Left renal pelvis (tissue), 4 donors: ENCODE measurements around the gene AIFM2. TPM values are rescaled to one million over a fixed set of nuclear protein-coding genes. Genes with fewer than 3 reads are reported as not detected.
"Not testable (repeated sequence)": the region's sequence is repeated elsewhere in the genome, so short reads cannot be mapped to it uniquely, and the experiment has no call there.

Experiments used
- DNase-seq, 4 donors: peaks; one replicate each; pipeline ENCODE4 v3.0.0-alpha.2; 2013; ENCODE audit warnings: low read depth in 4 of 4, low spot score in 3 of 4
- polyA plus RNA-seq, 4 donors: library from polyadenylated mRNA; unstranded; fragments of 120-200 nt; gene quantifications; one replicate each; pipeline ENCODE4 v1.2.1, GENCODE V29; 2013; ENCODE audit not compliant: insufficient read length in 4 of 4

Gene AIFM2
- polyA plus RNA-seq, 4 donors, result 2.3 to 6.9 (median 4.5) TPM

DNA sequence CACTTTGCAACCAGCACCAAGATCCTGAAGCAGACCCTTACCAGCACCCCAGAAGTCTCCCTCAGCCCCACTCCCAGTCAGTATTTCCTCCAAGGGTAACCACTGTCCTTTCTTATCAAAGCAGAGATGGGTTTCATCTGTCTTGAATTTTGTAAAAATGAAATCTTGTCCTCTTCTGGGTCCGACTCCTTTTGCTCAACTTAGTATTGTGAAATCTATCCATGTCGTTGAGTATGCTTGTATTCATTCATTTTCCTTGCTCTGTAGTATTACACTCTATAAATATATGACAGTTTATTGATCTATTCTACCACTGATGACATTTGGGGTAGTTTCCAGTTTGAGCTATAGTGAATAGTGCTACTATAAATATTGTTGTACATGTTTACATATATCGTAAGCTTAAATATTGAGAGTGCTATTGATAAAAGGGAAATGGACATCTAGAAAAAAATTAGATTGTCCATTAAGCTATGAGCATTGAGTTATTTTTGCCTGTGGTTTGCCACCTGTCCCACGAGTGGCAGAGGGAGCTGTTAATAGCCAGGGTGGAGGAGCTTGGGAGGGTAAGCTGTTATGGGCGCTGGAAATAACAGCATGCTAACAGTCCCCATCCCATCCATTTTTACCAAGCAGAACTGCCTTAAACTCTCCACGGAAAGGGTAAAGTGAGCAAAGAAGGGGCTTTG lies 36.5 kb downstream of the AIFM2 start:
- DNase-seq, result no peak

GRCh38 chr10:70094250-70094649 lies 38.4 kb downstream of the AIFM2 start:
- no peak for DNase-seq

- no peak for DNase-seq
These were observed 39.2 kb downstream of the AIFM2 start for GRCh38 chr10:70093335-70093944.

- no peak for DNase-seq
These were observed 40.3 kb downstream of the AIFM2 start for GRCh38 chr10:70092389-70092718.

GRCh38 chr10:70090951-70091350 lies 41.7 kb downstream of the AIFM2 start:
- no peak for DNase-seq

GRCh38 chr10:70090013-70090412 lies 42.6 kb downstream of the AIFM2 start:
- DNase-seq, result no peak

- DNase-seq, result no peak
These were observed 44.3 kb downstream of the AIFM2 start for GRCh38 chr10:70088308-70088698.

DNA sequence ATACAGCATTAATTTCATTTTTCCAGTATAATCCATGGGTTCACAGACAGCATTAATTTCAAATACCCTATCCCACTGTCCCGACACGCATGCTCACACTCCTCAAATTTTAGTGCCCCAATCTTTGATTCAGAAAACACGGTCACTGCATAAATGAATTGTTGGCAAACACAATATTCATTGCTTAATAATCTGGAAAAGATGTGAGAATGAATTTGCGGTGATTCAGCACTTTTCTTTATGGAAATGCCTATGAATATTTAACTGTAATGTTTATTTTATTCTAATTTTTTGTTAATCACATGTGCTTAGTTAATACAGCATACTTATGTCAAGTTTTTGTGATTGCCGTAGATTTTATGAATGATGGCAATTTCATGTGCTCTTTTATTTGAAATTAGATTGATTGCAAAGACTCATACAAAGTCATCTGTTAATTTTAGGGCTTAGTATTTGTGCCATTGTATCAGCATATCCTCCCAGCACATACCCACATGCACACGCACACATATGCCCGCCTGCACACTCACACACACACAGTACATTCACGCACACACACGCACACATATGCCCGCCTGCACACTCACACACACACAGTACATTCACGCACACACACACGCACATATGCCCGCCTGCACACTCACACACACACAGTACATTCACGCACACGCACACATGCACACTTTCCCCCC lies 44.9 kb downstream of the AIFM2 start:
- no peak for DNase-seq

DNA sequence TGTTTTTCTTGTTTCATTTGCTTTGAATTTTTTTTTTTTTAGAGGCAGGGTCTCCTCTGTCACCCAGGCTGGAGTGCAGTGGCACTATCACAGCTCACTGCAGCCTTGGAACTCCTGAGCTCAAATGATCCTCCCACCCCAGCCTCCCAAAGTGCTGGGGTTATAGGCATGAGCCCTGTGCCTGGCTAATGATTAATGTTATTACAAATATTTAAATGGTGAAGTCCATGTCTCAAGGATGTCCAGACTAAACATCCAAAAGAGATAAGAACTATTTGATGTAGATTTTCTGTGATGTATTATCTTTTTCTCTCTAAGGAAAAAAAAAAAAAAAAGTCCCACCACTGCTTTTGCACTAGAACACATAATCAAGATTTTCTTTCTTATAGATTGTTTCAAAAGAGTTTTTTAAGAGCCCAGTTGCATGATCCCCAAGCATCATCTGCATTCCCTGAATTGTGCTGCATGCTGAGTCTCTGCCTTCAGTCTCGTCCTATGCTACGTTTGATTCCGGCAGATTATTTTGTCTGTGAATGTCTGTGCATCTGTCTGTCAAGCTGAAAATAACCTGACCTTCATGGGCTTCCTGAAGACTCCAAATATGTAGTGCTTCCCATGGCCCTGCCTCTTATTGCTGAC lies 46.5 kb downstream of the AIFM2 start:
- no peak for DNase-seq

DNA sequence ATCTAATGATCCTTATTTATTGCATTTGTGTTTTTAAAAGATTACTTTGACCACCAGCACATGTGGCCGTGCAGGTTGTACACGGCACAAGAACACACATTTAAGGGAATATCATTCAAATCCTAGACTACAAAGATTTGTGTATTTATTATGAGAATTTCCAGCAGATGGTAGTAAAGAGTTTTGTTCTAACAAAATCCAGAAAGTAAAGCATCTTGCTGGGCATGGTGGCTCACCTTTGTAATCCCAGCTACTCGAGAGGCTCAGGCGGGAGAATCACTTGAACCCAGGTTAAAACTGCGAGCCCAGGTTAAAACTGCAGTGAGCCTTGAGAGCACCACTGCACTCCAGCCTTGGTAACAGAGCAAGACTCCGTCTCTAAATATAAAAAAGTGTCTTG lies 48.4 kb downstream of the AIFM2 start:
- DNase-seq, result no peak

- DNase-seq, result not testable (repeated sequence)
These were observed 51.8 kb downstream of the AIFM2 start for GRCh38 chr10:70080789-70081188.

GRCh38 chr10:70078937-70079336 lies 53.7 kb downstream of the AIFM2 start:
- no peak for DNase-seq

- DNase-seq, result no peak
These were observed 54.3 kb downstream of the AIFM2 start for GRCh38 chr10:70078329-70078728.

- DNase-seq, result no peak
These were observed 57.7 kb downstream of the AIFM2 start for GRCh38 chr10:70074971-70075370.

- DNase-seq, result no peak
These were observed 58.5 kb downstream of the AIFM2 start for GRCh38 chr10:70074165-70074564.

- DNase-seq, result no peak
These were observed 61.8 kb downstream of the AIFM2 start for GRCh38 chr10:70070834-70071233.

DNA sequence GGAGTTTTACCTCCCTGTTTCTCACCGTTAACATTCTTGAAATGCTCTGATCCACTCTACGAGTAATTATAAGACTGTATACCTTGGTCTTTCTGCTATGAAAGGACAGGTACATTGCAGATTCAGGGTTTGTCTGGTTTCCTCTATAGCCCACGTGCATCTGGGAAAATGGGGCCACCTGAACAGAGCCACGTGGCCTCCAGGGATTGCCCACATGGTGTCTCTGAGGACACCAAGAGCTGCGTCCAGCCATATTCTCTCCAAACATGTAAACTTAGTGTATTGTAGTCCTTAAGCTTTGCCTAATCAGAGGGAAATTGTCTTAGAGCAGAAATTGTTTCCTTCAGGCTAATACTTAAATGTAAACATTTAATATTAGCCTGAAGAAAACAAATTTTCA lies 63.3 kb downstream of the AIFM2 start:
- no peak for DNase-seq

GRCh38 chr10:70068925-70069324 lies 63.7 kb downstream of the AIFM2 start:
- DNase-seq, result no peak

- no peak for DNase-seq
These were observed 65.0 kb downstream of the AIFM2 start for GRCh38 chr10:70067586-70067985.

GRCh38 chr10:70066190-70066589 lies 66.4 kb downstream of the AIFM2 start:
- DNase-seq, result no peak

DNA sequence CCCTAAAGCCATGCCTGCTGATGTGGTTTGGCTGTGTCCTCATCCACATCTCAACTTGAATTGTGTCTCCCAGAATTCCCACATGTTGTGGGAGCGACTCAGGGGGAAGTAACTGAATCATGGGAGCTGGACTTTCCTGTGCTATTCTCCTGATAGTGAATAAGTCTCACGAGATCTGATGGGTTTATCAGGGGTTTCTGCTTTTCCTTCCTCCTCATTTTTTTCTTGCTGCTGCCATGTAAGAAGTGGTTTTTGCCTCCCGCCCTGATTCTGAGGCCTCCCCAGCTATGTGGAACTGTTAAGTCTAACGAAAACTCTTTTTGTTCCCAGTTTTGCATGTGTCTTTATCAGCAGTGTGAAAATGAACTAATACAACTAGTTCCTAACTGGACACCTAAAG lies 68.1 kb downstream of the AIFM2 start:
- no peak for DNase-seq
